Measurements from ENCODE around the gene SMS. TPM values are rescaled to one million over a fixed set of nuclear protein-coding genes. Genes with fewer than 3 reads are reported as not detected.

The SMS gene
- total and polyA plus RNA-seq, 9 donors, result 52.8 to 204 (median 90.8) TPM

DNA sequence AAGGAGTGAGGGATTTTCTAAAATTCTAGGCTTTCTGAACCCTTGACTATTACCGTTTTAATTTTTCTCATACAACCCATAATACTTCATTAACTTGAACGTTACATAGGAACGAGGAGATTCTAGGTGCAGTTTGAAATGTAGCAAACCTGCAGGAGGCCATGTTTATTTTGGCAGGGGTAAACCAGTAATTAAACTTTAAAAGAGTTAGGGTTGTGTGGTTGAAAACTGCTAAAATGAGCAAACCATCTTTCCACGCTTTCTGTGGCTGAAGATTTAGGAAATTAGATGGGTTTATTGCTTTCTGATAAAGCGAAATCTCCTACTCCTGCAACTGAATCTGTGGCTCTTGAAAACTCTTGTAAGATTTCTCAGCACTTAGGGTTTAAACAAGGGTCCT lies 93.3 kb downstream of the SMS start:
- no peaks in the 10 kb centered on the region for H3K36me3 ChIP-seq
- H3K4me1 ChIP-seq (ENCODE audit: insufficient read depth), result peaks cover 2% of the 10 kb centered on the region
- no peak for TF ChIP-seq POLR2A (IDR thresholded peaks at IDR 0.05)
- DNase-seq, result no peak
- no peak overlapping the region for H3K27ac ChIP-seq
- no peak overlapping the region for H3K4me3 ChIP-seq
- no peaks in the 10 kb centered on the region for H3K27me3 ChIP-seq
- intact Hi-C loops (cut with DNase I), result no loop called here
- 28 to 68% (median 49%) methylated on average over 5 of the region's 5 CpGs for WGBS, 3 donors
- no peaks in the 10 kb centered on the region for H3K9me3 ChIP-seq

DNA sequence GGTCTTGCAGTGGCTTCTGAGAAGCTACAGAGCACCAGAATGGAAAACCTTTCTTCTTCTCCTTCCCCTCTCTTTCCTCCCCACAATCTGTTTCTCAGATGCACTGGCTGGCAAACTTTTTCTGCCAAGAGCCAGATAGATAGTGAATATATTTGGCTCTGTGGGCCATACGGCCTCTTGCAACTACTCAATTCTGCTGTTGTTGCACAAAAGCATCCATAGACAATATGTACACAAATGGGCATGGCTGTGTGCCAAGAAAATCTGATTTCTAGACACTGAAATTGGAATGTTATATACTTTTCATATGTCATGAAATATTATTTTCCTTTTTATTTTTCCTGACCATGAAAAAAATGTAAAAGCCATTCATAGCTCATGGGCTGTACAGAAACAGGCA lies 94.7 kb downstream of the SMS start:
- DNase-seq, result no peak
- TF ChIP-seq, protein P1, sequence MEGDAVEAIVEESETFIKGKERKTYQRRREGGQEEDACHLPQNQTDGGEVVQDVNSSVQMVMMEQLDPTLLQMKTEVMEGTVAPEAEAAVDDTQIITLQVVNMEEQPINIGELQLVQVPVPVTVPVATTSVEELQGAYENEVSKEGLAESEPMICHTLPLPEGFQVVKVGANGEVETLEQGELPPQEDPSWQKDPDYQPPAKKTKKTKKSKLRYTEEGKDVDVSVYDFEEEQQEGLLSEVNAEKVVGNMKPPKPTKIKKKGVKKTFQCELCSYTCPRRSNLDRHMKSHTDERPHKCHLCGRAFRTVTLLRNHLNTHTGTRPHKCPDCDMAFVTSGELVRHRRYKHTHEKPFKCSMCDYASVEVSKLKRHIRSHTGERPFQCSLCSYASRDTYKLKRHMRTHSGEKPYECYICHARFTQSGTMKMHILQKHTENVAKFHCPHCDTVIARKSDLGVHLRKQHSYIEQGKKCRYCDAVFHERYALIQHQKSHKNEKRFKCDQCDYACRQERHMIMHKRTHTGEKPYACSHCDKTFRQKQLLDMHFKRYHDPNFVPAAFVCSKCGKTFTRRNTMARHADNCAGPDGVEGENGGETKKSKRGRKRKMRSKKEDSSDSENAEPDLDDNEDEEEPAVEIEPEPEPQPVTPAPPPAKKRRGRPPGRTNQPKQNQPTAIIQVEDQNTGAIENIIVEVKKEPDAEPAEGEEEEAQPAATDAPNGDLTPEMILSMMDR (IDR thresholded peaks at IDR 0.05), result no peak
- no peak for TF ChIP-seq POLR2A (IDR thresholded peaks at IDR 0.05)
- no peak for TF ChIP-seq EP300 (IDR thresholded peaks at IDR 0.05)
- 28 to 54% (median 49%) methylated on average over 1 of the region's 1 CpG for WGBS, 3 donors
- Histone ChIP-seq H3K9me3 (no peaks in the 10 kb centered on the region), H3K27me3 (no peaks in the 10 kb centered on the region), H3K4me3 (no peak overlapping the region), H3K36me3 (no peaks in the 10 kb centered on the region), H3K4me1 (ENCODE audit: insufficient read depth) (peaks cover 2% of the 10 kb centered on the region), H3K27ac (no peak overlapping the region)
- intact Hi-C loops (cut with DNase I), result no loop called here

DNA sequence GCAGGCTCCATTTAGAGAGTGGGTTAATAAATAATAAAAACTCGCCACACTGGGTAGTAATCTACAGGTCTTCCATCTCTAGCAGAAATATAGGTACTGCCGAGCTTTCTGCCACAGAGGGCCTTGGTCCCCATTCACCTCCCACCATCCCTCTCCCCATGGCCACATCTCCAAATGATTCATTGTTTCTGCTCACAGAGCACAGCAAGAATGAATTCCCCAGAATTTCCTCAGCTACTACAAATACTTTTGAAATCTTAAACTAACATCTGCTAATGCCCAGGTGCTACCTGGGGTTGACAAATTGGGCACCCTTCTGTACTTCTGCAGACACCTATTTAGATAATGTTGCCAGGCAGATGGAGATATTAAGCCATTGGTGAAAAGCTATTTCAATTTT lies 96.7 kb downstream of the SMS start:
- intact Hi-C loops (cut with DNase I), result no loop called here
- Histone ChIP-seq H3K27me3 (no peaks in the 10 kb centered on the region), H3K36me3 (no peaks in the 10 kb centered on the region), H3K27ac (no peak overlapping the region), H3K9me3 (no peaks in the 10 kb centered on the region), H3K4me1 (ENCODE audit: insufficient read depth) (peaks cover 2% of the 10 kb centered on the region), H3K4me3 (no peak overlapping the region)
- no peak for TF ChIP-seq EP300 (IDR thresholded peaks at IDR 0.05)
- TF ChIP-seq, protein P1 (IDR thresholded peaks at IDR 0.05), result no peak
- 73 to 82% (median 75%) methylated on average over 2 of the region's 2 CpGs for WGBS, 3 donors
- no peak for DNase-seq

DNA sequence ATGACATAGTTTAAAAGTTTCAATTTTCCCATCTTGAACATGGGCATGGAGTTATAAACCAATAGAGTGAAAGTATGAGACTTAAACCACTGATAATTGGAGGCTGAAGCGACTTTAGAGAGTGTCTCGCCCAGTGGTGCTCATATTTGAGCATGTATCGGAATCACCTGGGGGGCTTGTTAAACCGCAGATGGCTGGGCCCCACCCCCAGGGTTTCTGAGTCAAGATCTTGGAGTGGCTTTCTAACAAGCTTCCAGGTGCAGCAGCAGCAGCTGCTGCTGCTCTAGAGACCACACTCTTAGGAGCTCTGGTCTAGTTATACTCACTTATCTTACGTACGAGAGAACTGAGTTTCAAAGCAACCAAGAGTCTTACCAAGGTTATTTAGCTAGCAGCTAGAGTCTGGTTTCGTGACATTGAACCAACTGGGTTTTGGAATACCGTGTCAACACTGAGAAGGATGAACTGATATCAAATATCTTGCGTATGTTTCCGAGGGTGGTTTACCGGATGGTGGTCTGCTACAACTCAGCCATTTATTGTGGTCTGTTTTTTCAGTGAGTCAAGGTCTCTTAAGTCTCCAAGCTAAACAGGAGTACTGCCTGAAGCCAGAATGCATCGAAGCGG lies 97.5 kb downstream of the SMS start:
- whole genome bisulfite sequencing, 3 donors, result 52 to 64% (median 63%) methylated on average over 13 of the region's 13 CpGs
- Histone ChIP-seq H3K27ac (no peak overlapping the region), H3K27me3 (no peaks in the 10 kb centered on the region), H3K4me1 (ENCODE audit: insufficient read depth) (peaks cover 2% of the 10 kb centered on the region), H3K4me3 (no peak overlapping the region), H3K36me3 (no peaks in the 10 kb centered on the region), H3K9me3 (no peaks in the 10 kb centered on the region)
- intact Hi-C loops (cut with DNase I), result no loop called here
- DNase-seq, result no peak
- TF ChIP-seq EP300 (IDR thresholded peaks at IDR 0.05) (no peak), POLR2A (IDR thresholded peaks at IDR 0.05) (no peak)
- TF ChIP-seq, protein P1 (IDR thresholded peaks at IDR 0.05), result no peak

DNA sequence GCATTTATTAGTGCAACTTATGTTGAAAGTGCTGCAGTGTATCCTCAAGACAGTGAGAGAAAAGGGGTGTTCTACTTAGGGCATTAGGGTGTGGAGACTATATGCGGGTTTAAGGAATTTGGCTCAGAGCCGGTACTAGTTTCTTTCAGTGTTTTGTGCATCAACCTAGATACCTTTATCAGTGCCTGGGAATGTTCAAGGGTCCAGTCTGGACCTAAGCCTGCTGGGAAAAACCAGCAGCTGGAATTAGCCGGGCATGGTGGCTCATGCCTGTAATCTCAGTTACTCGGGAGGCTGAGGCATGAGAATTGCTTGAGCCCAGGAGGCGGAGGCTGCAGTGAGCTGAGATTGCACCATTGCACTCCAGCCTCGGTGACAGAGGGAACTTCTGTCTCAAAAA lies 99.0 kb downstream of the SMS start:
- H3K27me3 ChIP-seq, result no peaks in the 10 kb centered on the region
- no peak overlapping the region for H3K27ac ChIP-seq
- peaks cover 2% of the 10 kb centered on the region for H3K4me1 ChIP-seq (ENCODE audit: insufficient read depth)
- intact Hi-C loops (cut with DNase I), result no loop called here
- no peak for TF ChIP-seq POLR2A (IDR thresholded peaks at IDR 0.05)
- TF ChIP-seq, protein P1 (IDR thresholded peaks at IDR 0.05), result no peak
- no peak for TF ChIP-seq EP300 (IDR thresholded peaks at IDR 0.05)
- H3K4me3 ChIP-seq, result no peak overlapping the region
- no peaks in the 10 kb centered on the region for H3K36me3 ChIP-seq
- 78 to 85% (median 81%) methylated on average over 6 of the region's 6 CpGs for WGBS, 3 donors
- no peak for DNase-seq
- no peaks in the 10 kb centered on the region for H3K9me3 ChIP-seq
